ENCODE measurements around the gene ANKMY2. TPM values are rescaled to one million over a fixed set of nuclear protein-coding genes. Genes with fewer than 3 reads are reported as not detected.
A peak's percentile ranks its signal among the peaks of the same experiment; 100 is the strongest.

The ANKMY2 gene
- total RNA-seq, 2 experiments from 2014 or later, result 10.3 to 15.2 TPM

DNA sequence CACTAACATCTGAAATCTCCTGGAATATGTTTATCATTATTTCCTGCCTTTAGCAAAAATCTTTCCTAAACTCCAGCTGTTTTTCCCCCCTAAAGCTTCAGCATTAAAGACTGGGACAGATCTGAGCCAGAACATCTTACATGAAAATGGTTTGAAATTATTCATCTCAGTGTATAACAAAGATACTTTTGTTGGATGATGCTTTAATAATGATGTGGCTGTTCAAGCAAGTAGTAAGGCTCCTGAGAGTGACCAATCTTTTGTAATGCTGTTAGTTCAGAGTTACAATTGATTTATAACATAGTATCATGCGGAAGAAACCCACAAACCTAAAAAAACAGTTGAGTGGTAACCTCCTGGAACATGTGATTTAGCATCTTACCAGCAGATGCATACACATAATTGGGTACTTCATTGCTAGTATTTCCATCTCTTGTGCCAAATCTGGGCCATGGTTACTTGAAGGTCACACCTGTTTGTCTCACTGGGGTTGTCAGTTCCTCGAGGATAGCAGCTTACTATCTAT is 1.9 kb upstream of the ANKMY2 start:
- H3K4me3 ChIP-seq (ENCODE audit: low read depth, low read length, poor library complexity, severe bottlenecking), result peak overlapping the region; percentile 96
- no peaks in the 10 kb centered on the region for H3K9me2 ChIP-seq (ENCODE audit: insufficient read depth, low read length)
- no TSS peak for BruUV-seq (replicated peaks)
- H3K9me3 ChIP-seq (ENCODE audit: low read length), result no peaks in the 10 kb centered on the region
- peaks cover 68% of the 10 kb centered on the region for H3K79me2 ChIP-seq (ENCODE audit: insufficient read depth, low read depth, low read length)
- no peak for TF ChIP-seq EZH2phosphoT487 (IDR thresholded peaks at IDR 0.05; ENCODE audit: borderline replicate concordance, low read depth, low read length)
- TF ChIP-seq, protein P1, sequence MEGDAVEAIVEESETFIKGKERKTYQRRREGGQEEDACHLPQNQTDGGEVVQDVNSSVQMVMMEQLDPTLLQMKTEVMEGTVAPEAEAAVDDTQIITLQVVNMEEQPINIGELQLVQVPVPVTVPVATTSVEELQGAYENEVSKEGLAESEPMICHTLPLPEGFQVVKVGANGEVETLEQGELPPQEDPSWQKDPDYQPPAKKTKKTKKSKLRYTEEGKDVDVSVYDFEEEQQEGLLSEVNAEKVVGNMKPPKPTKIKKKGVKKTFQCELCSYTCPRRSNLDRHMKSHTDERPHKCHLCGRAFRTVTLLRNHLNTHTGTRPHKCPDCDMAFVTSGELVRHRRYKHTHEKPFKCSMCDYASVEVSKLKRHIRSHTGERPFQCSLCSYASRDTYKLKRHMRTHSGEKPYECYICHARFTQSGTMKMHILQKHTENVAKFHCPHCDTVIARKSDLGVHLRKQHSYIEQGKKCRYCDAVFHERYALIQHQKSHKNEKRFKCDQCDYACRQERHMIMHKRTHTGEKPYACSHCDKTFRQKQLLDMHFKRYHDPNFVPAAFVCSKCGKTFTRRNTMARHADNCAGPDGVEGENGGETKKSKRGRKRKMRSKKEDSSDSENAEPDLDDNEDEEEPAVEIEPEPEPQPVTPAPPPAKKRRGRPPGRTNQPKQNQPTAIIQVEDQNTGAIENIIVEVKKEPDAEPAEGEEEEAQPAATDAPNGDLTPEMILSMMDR (conservative IDR thresholded peaks at IDR 0.05; ENCODE audit: low read length), result no peak
- H3K27ac ChIP-seq (ENCODE audit: low read depth, low read length, poor library complexity, severe bottlenecking), result peak overlapping the region; percentile 12
- intact Hi-C loops (cut with micrococcal nuclease; ENCODE audit: unreplicated experiment), result loop anchor here (5.0 kb wide), 1 partner anchor 105 kb away; the partner anchor contains the start of gene TSPAN13
- peaks cover 55% of the 10 kb centered on the region for H4K20me1 ChIP-seq (ENCODE audit: insufficient read depth, low read length)
- peaks cover 31% of the 10 kb centered on the region for H3K36me3 ChIP-seq (ENCODE audit: insufficient read depth, low read length)
- peak overlapping the region; percentile 97 for H3K4me2 ChIP-seq (ENCODE audit: low read length)
- H2AFZ ChIP-seq (ENCODE audit: low read length), result no peak overlapping the region
- CTCF ChIA-PET (ENCODE audit: unreplicated experiment), result no interaction called here
- DNase-seq (ENCODE audit: low spot score), result peak; percentile 31
- POLR2A ChIA-PET, result interaction anchor here (1.1 to 2.1 kb wide), 4 partner anchors 9 to 110 kb away, joined by 3 to 9 read pairs (median 4); no protein-coding TSS in a partner anchor
- H3K4me1 ChIP-seq (ENCODE audit: insufficient read depth, low read length, poor library complexity, severe bottlenecking), result peaks cover 38% of the 10 kb centered on the region

DNA sequence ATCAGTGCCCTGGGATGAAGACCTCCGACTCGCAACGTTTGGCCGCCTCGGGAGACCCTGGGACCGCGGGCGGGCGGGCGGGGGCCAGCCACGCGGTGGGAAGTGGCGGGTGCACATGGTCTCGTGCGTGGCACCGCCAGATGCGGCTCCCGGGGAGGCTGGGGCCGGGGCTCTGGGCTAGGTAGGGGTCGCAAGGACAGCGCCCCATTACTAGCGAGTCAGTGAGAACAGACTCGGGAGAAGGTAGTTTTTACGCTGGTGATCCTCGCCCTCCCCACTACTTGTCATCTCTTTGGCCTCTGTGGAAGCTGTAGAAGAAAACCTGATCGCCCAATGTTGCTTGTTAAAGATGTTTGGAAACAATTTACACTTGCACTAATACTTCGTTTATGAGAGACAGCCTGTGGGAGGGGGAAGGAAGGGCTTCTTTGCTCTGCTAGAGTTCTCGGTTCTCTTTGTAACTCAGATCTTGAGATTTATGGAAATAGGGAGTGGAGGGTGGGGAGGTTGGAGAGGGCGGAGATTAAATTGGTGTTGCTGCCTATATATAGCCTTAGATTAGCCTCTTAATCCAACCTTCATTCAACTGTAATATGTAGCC is 1.0 kb upstream of the ANKMY2 start:
- no peak for TF ChIP-seq EZH2phosphoT487 (IDR thresholded peaks at IDR 0.05; ENCODE audit: borderline replicate concordance, low read depth, low read length)
- TF ChIP-seq, protein P1 (conservative IDR thresholded peaks at IDR 0.05; ENCODE audit: low read length), result no peak
- no peaks in the 10 kb centered on the region for H3K9me3 ChIP-seq (ENCODE audit: low read length)
- ChIA-PET CTCF (ENCODE audit: unreplicated experiment) (no interaction called here), POLR2A (interaction anchor here (1.1 to 2.2 kb wide), 5 partner anchors 8 to 12 kb away, joined by 3 to 9 read pairs (median 7); no protein-coding TSS in a partner anchor)
- H3K36me3 ChIP-seq (ENCODE audit: insufficient read depth, low read length), result peaks cover 25% of the 10 kb centered on the region
- H3K27ac ChIP-seq (ENCODE audit: low read depth, low read length, poor library complexity, severe bottlenecking), result peak overlapping the region; percentile 35
- DNase-seq (ENCODE audit: low spot score), result peak; percentile 55
- intact Hi-C loops (cut with micrococcal nuclease; ENCODE audit: unreplicated experiment), result loop anchor here (5.0 kb wide), 1 partner anchor 106 kb away; the partner anchor contains the start of gene TSPAN13
- H3K4me1 ChIP-seq (ENCODE audit: insufficient read depth, low read length, poor library complexity, severe bottlenecking), result peaks cover 38% of the 10 kb centered on the region
- H3K9me2 ChIP-seq (ENCODE audit: insufficient read depth, low read length), result no peaks in the 10 kb centered on the region
- H2AFZ ChIP-seq (ENCODE audit: low read length), result no peak overlapping the region
- peak overlapping the region; percentile 96 for H3K4me3 ChIP-seq (ENCODE audit: low read depth, low read length, poor library complexity, severe bottlenecking)
- H4K20me1 ChIP-seq (ENCODE audit: insufficient read depth, low read length), result peaks cover 48% of the 10 kb centered on the region
- H3K79me2 ChIP-seq (ENCODE audit: insufficient read depth, low read depth, low read length), result peaks cover 59% of the 10 kb centered on the region
- H3K4me2 ChIP-seq (ENCODE audit: low read length), result peak overlapping the region; percentile 97
- BruUV-seq (replicated peaks), result no TSS peak

Data from OCI-LY7 (cell line).